AG04450 (cell line): ENCODE results near the gene HIGD2A. TPM values are rescaled to one million over a fixed set of nuclear protein-coding genes. Genes with fewer than 3 reads are reported as not detected.
"Not testable (repeated sequence)": the region's sequence is repeated elsewhere in the genome, so short reads cannot be mapped to it uniquely, and the experiment has no call there.

Experiments
- CTCF ChIA-PET: fragments of 300-600, 350-600 bp; formaldehyde crosslinking; extraction: SDS; loops from one replicate; lab custom pipeline; 2022; ENCODE audit warnings: antibody characterized with exemption, inconsistent platforms; lab: Charles Lee
- POLR2A ChIA-PET: fragments of 350-600 bp; formaldehyde crosslinking; extraction: SDS; loops from one replicate; lab custom pipeline; 2021; ENCODE audit warnings: antibody characterized with exemption, inconsistent platforms; lab: Yijun Ruan, JAX
- DNase-seq: peaks from one replicate; pipeline ENCODE4 v3.0.0-alpha.2; 2011; ENCODE audit warnings: low read depth, low spot score
- H3K27ac ChIP-seq: one replicate; pipeline ENCODE4 v1.5.1; 2012; ENCODE audit warnings: low read depth, low read length, control low read depth
- H3K27me3 ChIP-seq: one replicate; pipeline ENCODE4 v1.6.0; 2012; ENCODE audit warnings: low read length; ENCODE audit not compliant: control insufficient read depth, insufficient read depth
- H3K4me3 ChIP-seq: 2 replicates; pipeline ENCODE4 v1.5.1; 2011; ENCODE audit warnings: mild to moderate bottlenecking, low read depth, low read length, control low read depth
- H3K9me3 ChIP-seq: 2 replicates; pipeline ENCODE4 v1.5.1; 2012; ENCODE audit warnings: low read length; ENCODE audit not compliant: control insufficient read depth, insufficient read depth
- CTCF ChIP-seq: IDR thresholded peaks from 2 replicates; pipeline ENCODE4 v1.5.1; 2011; ENCODE audit warnings: low read depth, low read length, control low read depth, inconsistent platforms
- polyA plus RNA-seq: library from polyadenylated mRNA; depleted of rRNA; stranded (reverse); fragments of >200 nt; gene quantifications from 2 replicates; pipeline ENCODE4 v1.2.3, GENCODE V29; 2011

Gene HIGD2A
- polyA plus RNA-seq, 1 experiment: 71.4 TPM

- no peaks in the 10 kb centered on the region; the same call in 1 of the 2 replicates for H3K9me3 ChIP-seq
- POLR2A ChIA-PET: interaction anchor here (1.1 kb wide), 1 partner anchor 42 kb away, joined by 3 read pairs; no protein-coding TSS in a partner anchor
- no peaks in the 10 kb centered on the region for H3K27me3 ChIP-seq
- CTCF ChIA-PET: interaction anchor here (0.6 to 2.0 kb wide), 2 partner anchors 26 to 42 kb away, joined by 5 to 10 read pairs; no protein-coding TSS in a partner anchor
- no peak for TF ChIP-seq CTCF
- H3K4me3 ChIP-seq: no peak overlapping the region
- DNase-seq: no peak
- H3K27ac ChIP-seq: no peak overlapping the region
Measured at GRCh38 chr5:176405656-176406435, 17.3 kb downstream of the HIGD2A start.

GRCh38 chr5:176406436-176407052, 18.0 kb downstream of the HIGD2A start:
- ChIA-PET CTCF (interaction anchor here (2.0 kb wide), 1 partner anchor 41 kb away, joined by 10 read pairs; no protein-coding TSS in a partner anchor), POLR2A (interaction anchor here (0.9 to 1.1 kb wide), 2 partner anchors 41 to 131 kb away, joined by 3 read pairs; partner anchors contain the start of gene RNF44)
- Histone ChIP-seq H3K27me3 (no peaks in the 10 kb centered on the region), H3K27ac (no peak overlapping the region), H3K9me3 (no peaks in the 10 kb centered on the region; the same call in 1 of the 2 replicates), H3K4me3 (no peak overlapping the region)
- no peak for DNase-seq
- no peak for TF ChIP-seq CTCF

GRCh38 chr5:176407456-176408251, 19.1 kb downstream of the HIGD2A start:
- ChIA-PET CTCF (interaction anchor here (0.5 to 3.4 kb wide), 3 partner anchors 9 to 136 kb away, joined by 3 to 22 read pairs (median 3); partner anchors contain the start of gene FAF2), POLR2A (interaction anchor here (0.9 kb wide), 1 partner anchor 130 kb away, joined by 3 read pairs; the partner anchor contains the start of gene RNF44)
- Histone ChIP-seq H3K4me3 (no peak overlapping the region), H3K27ac (no peak overlapping the region), H3K9me3 (no peaks in the 10 kb centered on the region; the same call in 1 of the 2 replicates), H3K27me3 (no peaks in the 10 kb centered on the region)
- TF ChIP-seq CTCF: no peak
- no peak for DNase-seq

GRCh38 chr5:176408252-176408573, 19.7 kb downstream of the HIGD2A start:
- POLR2A ChIA-PET, H3K9me3 ChIP-seq, H3K4me3 ChIP-seq, H3K27me3 ChIP-seq, DNase-seq, H3K27ac ChIP-seq: not testable (repeated sequence)
- CTCF ChIA-PET: interaction anchor here (1.0 to 3.4 kb wide), 2 partner anchors 9 to 40 kb away, joined by 3 to 22 read pairs; partner anchors contain the start of gene FAF2

GRCh38 chr5:176408590-176408989, 20.0 kb downstream of the HIGD2A start:
- H3K27ac ChIP-seq: no peak overlapping the region
- no peak overlapping the region for H3K4me3 ChIP-seq
- TF ChIP-seq CTCF: no peak
- ChIA-PET POLR2A (no interaction called here), CTCF (interaction anchor here (0.5 to 3.4 kb wide), 4 partner anchors 8 to 1763 kb away, joined by 3 to 22 read pairs (median 6); partner anchors contain the start of gene FAF2)
- DNase-seq: no peak
- H3K27me3 ChIP-seq: no peaks in the 10 kb centered on the region
- H3K9me3 ChIP-seq: no peaks in the 10 kb centered on the region; the same call in 1 of the 2 replicates
